Stimulated activated CD4-positive, alpha-beta T cell treated with anti-CD3 and anti-CD28 coated beads, TNF-alpha, amount 100 ng/mL, for 48 hours (primary cell): ENCODE measurements around the gene CASK.
"Not testable (repeated sequence)": the region's sequence is repeated elsewhere in the genome, so short reads cannot be mapped to it uniquely, and the experiment has no call there.

Experiments used
- DNase-seq, 3 donors: peaks; one replicate each; pipeline ENCODE4 v3.0.0-alpha.2; 2020; ENCODE audit warnings: low read depth in 3 of 3

The CASK gene

DNA sequence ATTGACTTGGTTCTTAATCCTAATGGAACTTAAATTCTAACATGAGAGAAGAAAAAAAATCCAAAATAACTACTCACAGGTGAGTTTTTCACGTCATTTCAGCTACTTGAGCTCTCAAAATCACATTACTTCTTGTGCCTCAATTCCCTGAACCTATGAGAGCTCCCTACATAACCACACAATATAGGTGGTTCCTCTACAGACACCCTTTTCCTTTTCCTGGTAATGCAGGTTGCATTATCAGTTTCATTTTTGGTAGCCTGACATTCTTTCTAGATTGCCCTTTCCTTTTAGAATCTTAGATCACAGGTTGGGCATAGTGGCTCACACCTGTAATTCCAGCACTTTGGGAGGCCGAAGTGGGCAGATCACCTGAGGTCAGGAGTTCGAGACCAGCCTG, 230.3 kb downstream of the CASK start:
- DNase-seq: no peak

DNA sequence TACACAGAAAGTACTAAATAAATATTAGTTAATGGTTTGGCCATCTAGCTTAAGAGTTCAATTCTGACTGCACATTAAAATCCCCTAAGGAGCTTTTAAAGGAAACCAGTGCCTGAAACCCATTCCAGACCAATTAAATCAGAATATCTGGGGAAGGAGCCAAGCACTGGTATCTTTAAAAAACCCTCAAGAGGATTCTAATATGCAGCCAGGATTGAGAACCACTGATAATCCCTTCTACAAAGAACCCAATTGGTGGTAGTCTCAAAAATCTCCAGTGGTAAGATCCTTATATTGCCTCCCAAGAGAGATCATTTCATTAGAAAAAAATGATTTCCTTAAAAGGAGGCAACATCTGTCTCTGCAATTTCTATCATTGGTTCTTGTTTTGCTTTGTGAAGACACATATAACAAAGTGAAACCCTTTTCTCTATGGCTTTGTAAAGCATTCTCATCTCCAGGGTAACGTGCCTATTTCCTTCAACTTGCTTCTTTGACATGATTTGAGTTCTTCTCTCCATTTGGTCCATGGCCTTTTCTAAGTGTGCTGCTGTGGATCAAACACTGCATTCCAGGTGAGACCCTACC, 231.1 kb downstream of the CASK start:
- no peak for DNase-seq

DNA sequence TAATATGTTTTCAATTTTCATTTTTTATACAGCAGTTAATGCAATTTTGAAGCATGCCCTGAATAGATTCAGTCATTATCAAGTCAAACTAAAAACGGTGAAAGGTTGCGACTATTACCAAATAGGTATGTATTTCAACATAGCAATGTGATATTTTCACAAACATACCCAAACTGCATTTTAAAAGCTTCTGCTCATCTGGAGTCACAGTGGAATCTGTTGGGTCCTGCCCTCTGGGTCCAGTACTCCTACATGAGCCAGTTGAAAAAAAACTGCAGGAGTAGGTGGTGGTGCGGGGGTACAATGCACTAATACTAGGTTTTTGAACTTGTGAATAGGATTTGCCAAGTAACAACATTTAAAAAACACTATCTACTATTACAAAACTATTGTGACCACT, 233.6 kb downstream of the CASK start:
- DNase-seq: no peak

DNA sequence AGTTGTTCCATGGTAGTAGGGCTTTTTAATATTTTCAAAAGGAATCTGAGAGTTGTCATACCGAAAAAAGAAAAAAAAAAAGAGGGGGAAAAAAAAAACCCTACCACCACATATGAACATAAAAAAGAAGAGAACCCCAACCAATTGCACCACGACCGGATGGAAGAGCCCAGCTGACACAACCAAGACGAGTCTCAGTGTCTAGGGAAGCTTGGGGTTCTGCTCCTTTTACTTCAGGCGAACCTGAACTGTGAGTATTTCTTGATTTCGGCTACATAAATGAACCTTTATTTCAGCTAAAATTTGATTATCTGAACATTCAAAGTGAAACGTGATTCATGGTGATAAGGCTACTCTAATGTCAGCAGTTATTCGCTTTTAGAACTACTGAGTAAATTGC, 234.5 kb downstream of the CASK start, which contains the start of gene GPR34:
Gene GPR34, plus strand, starts transcription at position 139 of the 400 bp plus-strand sequence. CDS start 6,661 bp downstream, outside the sequence.
- DNase-seq: no peak

DNA sequence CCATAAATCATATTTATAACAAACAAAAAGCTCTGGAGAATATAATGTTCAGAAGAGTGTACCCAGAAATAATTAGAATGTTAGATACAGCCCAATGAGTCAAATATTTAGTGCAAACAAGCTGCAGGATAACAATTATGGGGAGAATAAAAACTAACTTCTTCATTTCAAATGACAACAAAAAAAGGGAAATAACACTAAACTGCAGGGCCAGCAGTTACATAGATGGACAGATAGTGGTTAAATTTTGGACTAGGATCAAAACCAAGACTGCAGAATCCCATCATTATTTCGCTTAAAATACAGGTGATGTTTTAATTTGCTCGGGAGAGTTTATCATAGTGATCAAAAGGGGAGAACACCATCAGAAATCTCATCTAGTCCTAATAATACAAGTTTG, 235.2 kb downstream of the CASK start:
- no peak for DNase-seq

DNA sequence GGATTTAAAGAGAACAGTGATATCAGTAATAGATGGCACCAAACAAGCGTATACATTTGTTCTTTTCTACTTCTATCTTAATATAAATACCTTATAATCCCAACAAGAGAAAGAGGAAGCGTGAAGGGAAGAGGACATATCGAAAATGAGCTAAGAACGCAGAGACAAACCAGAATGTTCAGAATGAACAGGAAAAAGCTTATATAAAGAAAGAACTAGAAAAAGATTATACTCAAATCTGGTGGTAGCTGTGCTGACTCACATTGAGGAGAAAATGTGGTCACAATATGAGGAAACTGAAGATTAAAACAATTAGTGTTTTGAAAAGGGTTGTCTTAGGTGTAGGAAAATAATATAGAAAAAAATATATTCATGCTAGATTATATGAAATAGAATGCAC, 236.6 kb downstream of the CASK start:
- no peak for DNase-seq

DNA sequence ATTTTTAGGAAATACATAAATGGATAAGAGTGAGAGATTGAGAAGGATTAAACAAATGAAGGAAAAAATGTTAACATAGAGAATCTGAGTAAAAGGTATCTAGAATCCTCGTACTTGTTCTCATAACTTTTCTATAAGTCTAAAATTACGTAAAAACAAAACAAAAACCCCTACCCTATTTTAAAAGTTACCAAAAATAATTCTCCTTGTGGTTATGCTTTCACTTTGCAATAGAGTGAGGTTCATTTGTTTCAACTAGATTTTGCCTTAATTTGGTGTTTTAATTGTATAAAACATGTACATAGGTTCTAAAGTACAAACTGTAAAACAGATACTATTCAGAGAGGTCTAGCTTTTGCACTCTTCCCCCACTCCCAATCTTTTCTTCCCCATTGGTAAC, 238.4 kb downstream of the CASK start:
- no peak for DNase-seq

DNA sequence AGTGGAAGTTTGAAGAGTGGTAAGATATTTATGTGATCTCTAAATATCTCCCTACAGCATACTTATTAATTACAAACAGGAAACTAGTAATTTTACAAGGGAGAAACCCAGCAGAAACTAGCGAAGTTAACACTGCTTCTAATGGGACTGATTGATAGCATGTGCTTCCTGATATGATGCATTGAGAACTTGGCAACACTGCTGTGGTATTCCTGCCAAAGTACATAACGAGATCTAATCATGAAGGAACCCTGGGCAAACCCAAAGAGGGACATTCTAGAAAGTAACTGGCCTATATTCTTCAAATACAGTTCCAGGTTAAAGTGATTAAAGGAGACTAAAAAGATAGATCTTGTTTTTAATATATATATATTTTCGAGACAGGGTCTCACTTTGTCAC, 239.2 kb downstream of the CASK start:
- no peak for DNase-seq

DNA sequence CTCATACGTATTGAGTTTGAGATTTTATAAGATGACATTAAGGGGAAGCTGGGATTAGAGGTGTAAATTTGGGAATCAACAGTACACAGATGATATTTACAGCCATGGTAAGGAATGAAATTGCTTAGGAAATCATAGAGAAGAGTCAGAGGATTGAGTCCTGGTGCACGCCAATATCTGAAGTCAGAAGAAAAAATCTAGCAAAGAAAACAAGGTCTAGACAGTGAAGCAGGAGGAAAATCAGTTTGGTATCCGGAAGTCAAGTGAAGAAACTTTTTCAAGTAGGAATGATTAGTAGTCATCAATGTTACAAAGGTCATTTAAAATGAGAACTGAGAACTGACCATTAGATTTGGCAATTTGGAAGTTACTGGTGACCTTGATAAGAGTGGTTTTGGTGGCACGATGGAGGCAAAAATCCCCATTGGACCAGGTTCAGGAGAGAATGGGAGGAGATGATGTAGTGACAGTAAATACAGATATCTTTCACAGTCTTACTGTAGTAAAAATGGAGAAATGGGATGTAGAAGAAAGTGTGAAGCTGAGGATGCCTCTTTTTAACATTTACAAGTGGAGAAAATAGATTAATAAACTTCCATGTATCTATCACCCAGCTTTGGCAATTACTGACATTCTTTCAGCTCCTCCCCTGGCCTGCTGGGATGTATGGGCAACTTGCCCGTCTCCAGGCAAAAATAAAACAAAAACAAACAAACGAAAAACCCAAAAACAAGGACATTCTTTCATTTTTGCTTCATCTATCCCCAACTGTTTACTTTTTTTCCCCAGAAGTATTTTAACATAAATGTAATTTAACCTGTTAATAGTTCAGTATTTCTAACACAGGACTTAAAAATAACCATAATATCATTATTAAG, 245.9 kb downstream of the CASK start:
- no peak for DNase-seq

DNA sequence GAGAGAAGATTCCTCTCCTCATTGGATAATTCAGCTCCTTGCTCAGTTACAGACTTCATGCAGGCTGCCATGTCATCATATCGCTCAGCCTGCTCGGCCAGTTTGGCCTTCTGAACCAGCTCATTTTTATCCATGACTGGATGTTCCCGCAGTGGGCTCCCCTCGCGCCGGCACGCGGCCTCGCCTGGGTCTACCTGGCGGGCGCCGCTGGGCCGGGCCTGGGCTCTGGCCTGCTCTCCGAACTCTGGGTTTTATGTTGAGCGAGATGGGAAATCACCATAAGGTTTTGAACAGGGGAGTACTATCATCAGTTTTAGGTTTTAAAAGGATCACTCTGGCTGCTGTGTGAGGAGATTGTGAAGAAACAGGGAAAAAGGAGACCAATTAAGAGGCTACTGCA, 247.0 kb downstream of the CASK start:
- not testable (repeated sequence) for DNase-seq

DNA sequence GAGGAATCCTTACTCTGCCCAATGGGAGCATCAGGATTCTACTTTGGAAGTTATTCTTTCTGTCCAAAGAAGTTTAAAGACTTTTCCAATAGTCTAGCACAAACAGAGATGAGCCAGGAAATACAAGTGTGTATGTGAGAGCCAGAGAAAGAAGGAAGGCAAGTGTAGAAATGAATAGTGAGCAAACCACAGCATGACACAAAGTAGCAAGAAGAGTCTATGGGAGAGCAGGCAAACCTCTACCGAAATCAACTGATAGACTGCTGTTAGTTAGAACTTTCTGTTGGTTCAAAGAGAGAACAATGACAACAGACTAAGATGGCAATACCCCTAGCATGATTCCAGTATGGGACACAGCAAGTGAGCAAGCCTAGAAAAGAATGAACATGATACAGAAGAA, 250.7 kb downstream of the CASK start:
- DNase-seq: no peak

DNA sequence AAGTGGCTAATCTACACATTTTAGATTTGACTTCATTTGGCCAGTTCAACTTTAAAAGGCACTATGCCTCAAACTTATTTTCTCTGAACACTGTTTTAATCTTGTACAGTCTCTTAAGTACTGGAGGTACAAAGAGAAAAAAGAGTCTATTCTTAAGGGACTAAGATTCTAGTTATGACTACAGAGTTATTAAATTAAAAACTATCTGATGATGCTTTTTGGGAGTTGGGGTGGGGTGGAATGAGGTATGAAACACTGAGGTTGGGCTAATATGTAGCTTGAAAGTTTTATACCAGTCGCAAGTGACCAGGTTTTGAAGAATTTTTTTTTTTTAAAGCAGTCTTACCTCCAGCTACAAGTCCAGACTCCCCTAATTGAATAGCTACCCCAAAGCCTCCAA, 252.3 kb downstream of the CASK start:
- DNase-seq: no peak

DNA sequence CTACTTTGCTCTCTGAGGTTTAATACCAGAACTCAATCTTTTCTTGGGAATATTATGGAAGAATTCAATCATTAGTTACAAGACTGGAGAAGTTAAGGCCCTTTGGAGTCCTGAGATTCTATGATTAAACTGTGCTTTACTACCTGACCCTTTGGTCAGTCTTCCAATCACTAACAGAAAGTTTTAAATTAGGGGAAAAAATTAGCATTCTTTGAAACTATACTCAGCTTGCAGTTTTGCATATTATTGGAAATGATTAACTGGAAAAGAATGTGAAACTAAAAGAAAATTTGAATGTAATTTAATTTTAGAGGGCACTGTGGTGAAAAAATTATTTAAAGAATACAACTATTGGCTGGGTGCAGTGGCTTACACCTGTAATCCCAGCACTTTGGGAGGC, 253.2 kb downstream of the CASK start:
- DNase-seq: no peak

DNA sequence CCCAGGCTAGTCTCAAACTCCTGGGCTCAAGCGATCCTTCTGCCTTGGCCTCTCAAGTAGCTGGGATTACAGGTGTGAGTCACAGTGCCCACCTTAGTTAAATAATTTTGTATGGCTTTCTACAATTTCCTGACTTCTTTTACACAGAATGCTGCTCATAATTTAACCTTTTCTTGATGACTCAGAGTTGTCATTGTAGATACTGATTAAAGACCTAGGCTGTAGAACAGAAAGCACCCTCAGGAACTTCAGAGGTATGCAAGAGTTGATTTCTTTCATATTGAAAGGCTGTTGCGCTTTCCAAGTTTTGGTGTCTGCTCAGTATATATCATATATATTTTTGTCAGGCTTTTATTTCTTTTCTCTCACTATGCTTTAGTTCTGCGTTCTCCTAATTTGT, 255.7 kb downstream of the CASK start:
- DNase-seq: no peak

DNA sequence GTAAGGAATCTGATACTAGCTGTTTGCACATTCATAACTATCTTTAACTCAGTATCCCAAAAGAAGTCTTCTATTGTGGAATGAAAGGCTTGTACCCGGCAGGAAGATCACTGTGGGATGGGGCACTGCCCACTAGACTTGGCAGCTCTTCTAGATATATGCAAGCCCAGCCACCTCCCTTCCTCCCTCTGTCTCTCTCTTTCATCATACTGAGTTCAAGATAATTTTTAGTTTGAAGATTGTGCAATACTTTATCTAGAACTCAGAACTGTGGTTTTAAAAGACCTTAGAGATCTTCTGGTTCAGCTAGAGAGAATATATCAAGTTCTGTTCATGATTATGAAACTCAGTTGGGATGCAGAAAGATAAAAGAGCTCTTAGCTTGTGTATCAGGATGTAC, 257.1 kb downstream of the CASK start:
- DNase-seq: no peak

DNA sequence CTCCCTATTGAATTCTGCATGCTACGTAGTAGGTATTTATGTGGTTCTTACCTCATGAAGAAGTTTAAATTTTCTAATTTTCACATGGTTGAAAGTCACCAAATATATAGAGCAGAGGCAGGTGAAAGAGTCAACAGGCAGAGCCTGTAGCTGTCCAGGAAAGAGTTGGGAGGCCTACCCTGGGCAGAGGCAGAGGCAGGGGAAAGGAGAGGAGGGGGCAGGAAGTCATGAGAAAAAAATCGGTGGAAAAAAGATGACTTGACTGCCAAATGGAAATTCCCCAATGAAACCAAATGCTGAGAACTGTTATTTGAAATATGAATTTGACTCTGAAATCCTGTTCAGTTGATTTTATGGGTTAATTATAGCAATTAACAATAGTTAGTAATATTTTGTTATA, 257.7 kb downstream of the CASK start:
- no peak for DNase-seq

DNA sequence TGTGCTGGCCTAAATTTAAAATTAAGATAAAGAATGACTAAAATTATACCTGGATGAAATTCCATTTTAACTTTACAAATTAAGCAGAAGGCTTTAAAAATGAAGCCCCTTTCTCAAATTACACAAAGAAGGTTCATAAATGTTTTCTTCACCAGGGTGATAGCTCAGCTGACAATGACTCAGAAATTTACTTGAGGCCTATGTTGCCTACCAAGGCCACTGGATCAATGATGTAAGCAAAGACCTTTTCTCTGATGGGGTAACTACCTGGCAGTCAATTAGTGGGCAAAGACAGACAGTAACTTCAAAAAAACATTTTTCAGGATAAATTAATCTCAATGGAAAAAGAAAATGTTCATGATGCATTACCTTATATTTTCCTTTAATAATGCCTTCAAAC, 258.4 kb downstream of the CASK start:
- no peak for DNase-seq

DNA sequence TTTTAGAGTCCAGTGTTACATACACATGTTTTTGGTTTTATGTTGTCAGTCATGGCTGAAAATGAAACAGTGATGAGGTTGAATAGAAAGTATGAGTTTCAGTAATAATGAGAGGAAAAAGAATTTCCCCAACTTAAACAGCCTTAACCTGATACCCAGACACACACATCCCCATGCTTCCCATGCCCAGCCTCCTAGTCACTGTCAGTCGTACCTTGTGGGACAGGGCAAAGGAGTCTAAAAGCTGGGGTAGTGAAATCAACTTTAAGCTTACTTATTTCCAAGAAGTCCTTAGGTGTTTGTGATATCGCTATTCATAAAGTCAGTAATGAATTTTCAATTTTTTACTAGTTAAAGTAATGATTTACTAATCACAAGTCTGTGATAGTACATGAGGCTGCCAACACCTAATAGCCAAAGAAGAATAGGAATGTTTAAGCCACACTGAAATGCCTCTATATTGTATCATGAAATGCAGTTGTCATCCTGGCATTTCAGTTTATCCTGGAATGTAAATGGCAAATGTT, 258.9 kb downstream of the CASK start:
- no peak for DNase-seq

DNA sequence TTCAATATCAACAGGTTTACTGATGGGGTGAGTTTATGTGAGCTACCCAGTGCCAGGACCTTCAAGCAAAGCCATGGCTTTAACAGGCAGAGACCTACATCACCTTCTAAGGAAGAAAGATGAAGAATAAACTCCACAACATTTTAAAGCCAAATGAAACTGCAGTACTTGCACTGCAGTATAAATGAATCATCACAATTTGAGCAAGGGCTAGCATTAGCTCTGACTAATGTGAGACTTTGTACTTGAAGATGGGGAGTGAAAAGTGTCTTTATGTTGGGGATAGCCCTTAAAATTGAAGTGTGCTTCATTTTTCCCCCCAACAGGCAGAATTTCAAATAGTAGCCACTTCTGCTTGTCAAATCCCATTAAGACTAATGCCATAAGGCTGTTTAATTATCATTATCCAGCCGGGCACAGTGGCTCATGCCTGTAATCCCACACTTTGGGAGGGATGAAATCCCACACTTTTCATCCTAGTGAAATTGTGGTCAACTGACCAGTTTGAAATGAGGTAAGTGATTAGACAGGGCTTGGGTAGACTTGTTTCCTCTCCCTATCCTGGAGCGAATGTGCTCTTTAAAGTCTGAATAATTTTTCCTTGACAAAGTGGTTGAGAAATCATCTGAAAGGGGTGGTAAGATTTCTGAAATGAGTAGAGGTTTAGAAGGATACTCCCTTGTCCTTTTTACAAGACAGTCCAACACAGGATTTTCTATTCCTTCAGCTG, 261.8 kb downstream of the CASK start:
- DNase-seq: no peak

DNA sequence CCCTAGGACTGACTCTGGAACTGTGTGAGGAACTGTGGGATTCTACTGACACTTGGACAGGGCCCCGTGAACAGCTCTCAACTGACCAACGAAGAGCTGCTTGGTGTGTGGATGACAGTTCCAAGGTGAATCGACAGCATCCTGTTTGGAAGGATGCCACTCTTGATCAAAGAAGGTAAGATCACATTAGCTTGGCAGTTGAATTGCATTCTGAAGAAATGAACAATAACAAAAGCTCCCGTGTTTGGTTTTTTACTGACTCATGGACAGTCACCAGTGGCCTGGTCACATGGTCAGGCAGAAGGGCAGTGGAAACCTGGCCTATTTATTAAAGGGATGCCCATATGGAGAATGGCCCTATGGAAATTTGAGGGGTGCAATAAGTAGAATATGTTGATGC, 267.7 kb downstream of the CASK start:
- no peak for DNase-seq

DNA sequence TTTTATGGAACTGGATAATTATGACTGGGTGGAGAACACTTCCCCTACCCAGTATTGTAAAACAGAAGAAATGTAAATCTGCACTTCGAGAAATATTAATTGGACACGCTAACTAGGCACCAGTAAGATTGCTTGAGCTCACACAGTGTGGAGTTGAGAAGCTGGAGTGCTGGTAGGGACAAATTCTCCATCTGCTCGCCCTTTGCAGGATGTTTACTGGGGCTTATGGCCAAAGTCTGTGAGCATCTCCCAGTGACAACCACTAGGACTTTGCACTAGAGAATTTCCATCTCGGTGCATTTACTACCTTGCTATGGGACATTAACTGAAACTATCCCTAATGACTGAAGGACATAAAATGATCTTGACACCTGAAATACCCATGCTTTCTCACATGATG, 268.3 kb downstream of the CASK start:
- no peak for DNase-seq

DNA sequence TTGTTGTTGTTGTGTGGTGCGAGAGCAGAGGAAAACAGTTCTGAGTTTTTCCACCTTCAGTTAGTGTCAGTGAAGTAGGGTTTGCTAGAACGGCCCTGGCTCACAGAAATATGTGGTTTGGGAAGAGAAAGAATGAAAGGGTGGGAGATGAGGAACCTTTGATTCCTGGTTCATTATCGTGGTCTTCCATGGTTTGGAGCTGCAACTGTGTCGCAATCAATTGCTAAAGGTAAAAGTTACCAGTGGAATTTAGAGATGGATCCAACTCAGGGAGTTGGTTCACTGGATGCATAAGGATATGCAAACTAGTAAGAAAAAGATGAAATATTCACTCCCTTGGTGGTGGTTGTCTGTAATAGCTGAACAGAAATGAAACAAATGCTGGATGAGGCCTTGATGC, 270.2 kb downstream of the CASK start:
- no peak for DNase-seq

DNA sequence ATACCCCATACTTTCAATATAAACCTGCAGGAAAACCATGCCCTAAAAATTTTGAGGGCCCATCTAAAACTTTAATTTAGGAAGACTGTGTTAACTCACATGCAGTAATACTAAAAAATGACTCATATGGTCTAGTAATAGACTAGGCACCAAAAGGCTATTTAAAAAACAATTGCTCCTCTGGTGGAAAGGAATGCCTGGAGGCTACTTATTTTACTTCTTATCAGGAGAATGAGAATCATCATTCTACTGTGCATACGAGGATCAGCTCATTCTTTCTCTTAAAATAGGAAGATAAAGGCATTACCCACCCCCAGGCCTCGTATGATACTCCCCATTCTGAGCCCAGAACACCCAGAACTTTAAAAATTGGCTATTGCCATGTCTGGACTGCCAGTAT, 277.2 kb downstream of the CASK start:
- not testable (repeated sequence) for DNase-seq
